Karpas-422 (cell line): ENCODE results near the gene RHBG. TPM values are rescaled to one million over a fixed set of nuclear protein-coding genes. Genes with fewer than 3 reads are reported as not detected.
"Not testable (repeated sequence)": the region's sequence is repeated elsewhere in the genome, so short reads cannot be mapped to it uniquely, and the experiment has no call there.

Experiments used
- DNase-seq: peaks from one replicate; pipeline ENCODE4 v3.0.0-alpha.2; 2015
- H2AFZ ChIP-seq: fragments of 200-600 bp; sonication (generic); 2 replicates; pipeline ENCODE4 v1.6.1; 2014; ENCODE audit warnings: antibody characterized with exemption, low read length, mixed read lengths
- H3K27ac ChIP-seq: fragments of 200-600 bp; sonication (generic); 2 replicates; pipeline ENCODE4 v1.5.1; 2014; ENCODE audit warnings: mild to moderate bottlenecking, low read length, moderate library complexity
- H3K27me3 ChIP-seq: fragments of 200-600 bp; sonication (generic); 2 replicates; pipeline ENCODE4 v1.6.1; 2014; ENCODE audit warnings: low read length, mixed read lengths
- H3K36me3 ChIP-seq: fragments of 200-600 bp; sonication (generic); 2 replicates; pipeline ENCODE4 v1.6.1; 2014; ENCODE audit warnings: low read length, mixed read lengths; ENCODE audit not compliant: insufficient read depth
- H3K4me1 ChIP-seq: fragments of 200-600 bp; sonication (generic); 2 replicates; pipeline ENCODE4 v1.6.1; 2014; ENCODE audit warnings: mild to moderate bottlenecking, low read length, mixed read lengths
- H3K4me2 ChIP-seq: fragments of 200-600 bp; sonication (generic); 2 replicates; pipeline ENCODE4 v1.6.1; 2014; ENCODE audit warnings: low read length, low read depth, mild to moderate bottlenecking; ENCODE audit not compliant: poor library complexity, severe bottlenecking
- H3K4me3 ChIP-seq: fragments of 200-600 bp; sonication (generic); 2 replicates; pipeline ENCODE4 v1.5.1; 2014; ENCODE audit warnings: mild to moderate bottlenecking, antibody characterized with exemption, low read length, mixed read lengths
- H3K79me2 ChIP-seq: fragments of 200-600 bp; sonication (generic); 2 replicates; pipeline ENCODE4 v1.6.1; 2014; ENCODE audit warnings: mild to moderate bottlenecking, low read length, mixed read lengths
- H3K9ac ChIP-seq: fragments of 200-600 bp; sonication (generic); 2 replicates; pipeline ENCODE4 v1.6.0; 2014; ENCODE audit warnings: low read length
- H3K9me2 ChIP-seq: fragments of 200-600 bp; sonication (generic), shearing (Covaris generic); replicated peaks from 2 replicates; pipeline ENCODE4 v1.6.0; 2014; ENCODE audit warnings: mild to moderate bottlenecking, low read length, moderate library complexity; ENCODE audit not compliant: insufficient read depth
- H3K9me3 ChIP-seq: fragments of 300-700, 200-600 bp; sonication (generic); 2 replicates; pipeline ENCODE4 v1.6.1; 2014; ENCODE audit warnings: low read length, mixed read lengths
- H4K20me1 ChIP-seq: fragments of 200-600 bp; sonication (generic); 2 replicates; pipeline ENCODE4 v1.6.1; 2014; ENCODE audit warnings: mild to moderate bottlenecking, antibody characterized with exemption, low read length, low read depth; ENCODE audit not compliant: insufficient read depth
- total RNA-seq: library from RNA; depleted of rRNA; stranded (reverse); fragments of >200 nt; shearing (Covaris generic); gene quantifications from 2 replicates; pipeline ENCODE4 v1.2.3, GENCODE V29; 2014; ENCODE audit warnings: low replicate concordance

The RHBG gene
- total RNA-seq, 1 experiment from 2014 or later, result not detected

DNA sequence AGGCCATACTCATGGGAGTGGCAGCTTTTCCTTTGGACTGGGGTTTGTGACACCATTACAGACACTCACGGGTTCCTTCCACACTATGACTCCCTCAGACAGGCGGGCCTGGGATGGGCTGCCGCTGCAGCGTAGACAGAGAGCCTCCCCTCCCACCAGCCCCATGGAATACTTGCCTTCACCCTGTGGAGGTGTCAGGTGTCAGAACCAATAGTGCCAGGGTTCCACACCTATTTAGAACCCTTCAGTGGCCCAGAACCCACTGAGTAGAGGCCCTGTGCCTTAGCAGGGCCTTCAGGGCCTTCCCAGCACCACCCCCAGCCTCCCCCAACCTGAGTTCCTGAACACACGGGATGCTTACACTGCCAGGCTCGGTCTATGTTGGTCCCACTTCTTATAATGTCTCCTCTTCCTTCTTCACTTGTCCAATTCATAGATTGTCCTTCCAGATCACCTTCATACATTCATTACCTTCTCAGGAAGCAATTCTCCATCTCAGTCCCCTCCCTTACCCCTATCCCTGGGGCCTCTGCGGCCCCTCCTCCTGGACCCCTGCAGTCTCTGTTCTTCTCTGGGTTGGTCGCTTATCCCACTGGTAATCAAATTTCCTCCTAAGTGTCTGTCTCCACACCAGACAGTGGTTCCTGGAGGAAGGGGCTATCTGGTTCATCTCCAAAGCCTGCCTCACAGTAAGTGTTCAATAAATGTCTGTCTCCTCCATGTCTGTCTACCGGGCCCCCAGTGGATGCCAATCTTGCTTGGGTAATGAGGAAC lies 1.4 kb upstream of the RHBG start:
- no peaks in the 10 kb centered on the region for H3K27me3 ChIP-seq
- H3K9me3 ChIP-seq, result no peaks in the 10 kb centered on the region
- no peaks in the 10 kb centered on the region for H3K4me1 ChIP-seq
- no peak overlapping the region for H3K4me2 ChIP-seq
- H3K27ac ChIP-seq, result no peak overlapping the region
- DNase-seq, result no peak
- H4K20me1 ChIP-seq, result no peaks in the 10 kb centered on the region
- H3K36me3 ChIP-seq, result no peaks in the 10 kb centered on the region
- H2AFZ ChIP-seq, result no peak overlapping the region
- no peaks in the 10 kb centered on the region for H3K9me2 ChIP-seq
- H3K4me3 ChIP-seq, result no peak overlapping the region
- no peaks in the 10 kb centered on the region for H3K79me2 ChIP-seq
- no peak overlapping the region for H3K9ac ChIP-seq

DNA sequence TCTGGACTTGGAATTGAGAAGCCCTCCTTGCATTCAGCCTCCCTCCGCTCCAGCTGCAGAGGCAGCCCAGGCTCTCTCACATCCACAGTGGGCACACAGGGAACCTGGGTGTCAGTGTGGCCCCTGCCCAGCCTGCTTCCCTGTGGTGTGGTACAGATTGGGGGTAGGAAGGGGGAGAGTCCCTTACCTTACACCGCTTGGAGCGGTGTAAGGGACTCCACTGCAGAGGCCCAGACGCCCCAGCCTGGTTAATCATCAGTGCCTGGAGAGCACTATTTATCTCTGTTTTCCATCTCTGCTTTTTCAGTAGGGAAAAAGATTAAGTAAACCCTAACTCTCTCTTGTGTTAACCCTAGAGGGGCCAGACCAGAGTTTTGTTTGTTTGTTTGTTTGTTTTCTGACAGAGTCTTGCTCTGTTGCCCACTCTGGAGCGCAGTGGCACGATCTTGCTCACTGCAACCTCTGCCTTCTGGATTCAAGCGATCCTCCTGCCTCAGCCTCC lies 803 bp upstream of the RHBG start:
- Histone ChIP-seq H2AFZ (no peak overlapping the region), H3K9ac (no peak overlapping the region), H3K36me3 (no peaks in the 10 kb centered on the region), H3K27ac (no peak overlapping the region), H3K27me3 (no peaks in the 10 kb centered on the region), H3K9me3 (no peaks in the 10 kb centered on the region), H4K20me1 (no peaks in the 10 kb centered on the region), H3K79me2 (no peaks in the 10 kb centered on the region), H3K4me1 (no peaks in the 10 kb centered on the region), H3K4me2 (no peak overlapping the region), H3K4me3 (no peak overlapping the region), H3K9me2 (no peaks in the 10 kb centered on the region)
- no peak for DNase-seq

DNA sequence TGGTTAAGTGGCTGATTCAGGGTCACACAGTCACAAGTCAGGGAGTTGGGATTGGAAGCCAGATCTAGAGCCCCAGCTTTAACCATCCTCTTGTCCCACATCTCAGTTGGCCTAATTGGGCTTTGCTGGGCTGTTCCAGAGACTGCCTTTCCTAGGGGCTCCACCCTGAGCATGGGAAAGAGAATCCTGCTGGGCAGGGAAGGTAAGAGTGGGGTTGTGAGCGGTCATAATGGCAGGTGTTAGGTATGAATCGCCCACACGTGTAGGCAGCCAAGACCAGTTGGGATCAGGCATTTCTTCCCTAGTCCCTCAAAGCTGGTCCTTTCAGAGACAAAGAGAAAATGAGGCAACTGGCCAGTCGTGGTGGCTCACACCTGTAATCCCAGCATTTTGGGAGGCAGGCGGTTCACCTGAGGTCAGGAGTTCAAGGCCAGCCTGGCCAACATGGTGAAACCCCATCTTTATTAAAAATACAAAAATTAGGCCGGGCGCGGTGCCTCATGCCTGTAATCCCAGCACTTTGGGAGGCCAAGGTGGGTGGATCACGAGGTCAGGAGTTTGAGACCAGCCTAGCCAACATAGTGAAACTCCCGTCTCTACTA lies 775 bp downstream of the RHBG start:
- not testable (repeated sequence) for H3K4me2 ChIP-seq, DNase-seq, H3K9ac ChIP-seq, H3K9me3 ChIP-seq, H3K4me3 ChIP-seq, H3K27me3 ChIP-seq, H3K27ac ChIP-seq, H3K79me2 ChIP-seq, H3K36me3 ChIP-seq, H3K4me1 ChIP-seq, H3K9me2 ChIP-seq, H2AFZ ChIP-seq, H4K20me1 ChIP-seq

DNA sequence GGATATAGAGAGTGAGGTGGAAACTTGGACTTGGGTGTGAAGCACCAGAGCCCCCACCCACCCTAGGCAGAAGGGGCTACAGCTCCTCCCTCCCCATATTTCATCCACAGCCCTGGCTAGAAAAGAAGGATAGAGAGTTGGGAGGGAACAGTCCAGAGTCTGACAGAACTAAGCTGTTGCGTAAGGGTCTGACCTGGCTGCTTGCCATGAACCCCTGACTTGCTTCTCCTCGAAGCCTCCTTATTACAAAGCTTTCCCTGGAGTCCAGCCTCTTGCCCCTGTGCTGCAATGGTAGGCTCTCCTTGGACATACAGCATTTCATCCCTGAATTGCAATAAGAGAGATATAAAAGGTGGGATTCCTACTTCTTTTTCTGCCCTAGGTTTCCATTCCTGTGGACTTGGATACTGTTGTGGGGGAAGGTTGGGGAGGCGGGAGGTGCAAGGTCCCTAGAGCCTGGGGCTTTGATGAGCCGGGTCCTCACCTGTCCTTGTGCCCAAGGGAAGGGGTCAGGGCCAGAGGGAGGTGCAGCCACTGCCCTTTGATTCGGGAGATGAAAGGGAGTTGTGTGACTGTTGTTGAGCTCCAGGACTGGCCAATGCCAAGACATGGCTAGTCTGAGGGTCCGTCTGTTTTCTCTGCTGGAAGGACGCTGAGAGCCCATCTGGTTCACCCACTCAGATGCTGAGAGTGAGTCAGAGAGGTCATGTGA lies 2.7 kb downstream of the RHBG start:
- no peak for DNase-seq
- no peak overlapping the region for H3K9ac ChIP-seq
- H3K4me2 ChIP-seq, result no peak overlapping the region
- H3K4me3 ChIP-seq, result no peak overlapping the region
- H3K4me1 ChIP-seq, result no peaks in the 10 kb centered on the region
- no peaks in the 10 kb centered on the region for H3K9me2 ChIP-seq
- no peaks in the 10 kb centered on the region for H3K79me2 ChIP-seq
- no peaks in the 10 kb centered on the region for H3K36me3 ChIP-seq
- H4K20me1 ChIP-seq, result no peaks in the 10 kb centered on the region
- no peaks in the 10 kb centered on the region for H3K9me3 ChIP-seq
- no peaks in the 10 kb centered on the region for H3K27me3 ChIP-seq
- H3K27ac ChIP-seq, result no peak overlapping the region
- H2AFZ ChIP-seq, result no peak overlapping the region

DNA sequence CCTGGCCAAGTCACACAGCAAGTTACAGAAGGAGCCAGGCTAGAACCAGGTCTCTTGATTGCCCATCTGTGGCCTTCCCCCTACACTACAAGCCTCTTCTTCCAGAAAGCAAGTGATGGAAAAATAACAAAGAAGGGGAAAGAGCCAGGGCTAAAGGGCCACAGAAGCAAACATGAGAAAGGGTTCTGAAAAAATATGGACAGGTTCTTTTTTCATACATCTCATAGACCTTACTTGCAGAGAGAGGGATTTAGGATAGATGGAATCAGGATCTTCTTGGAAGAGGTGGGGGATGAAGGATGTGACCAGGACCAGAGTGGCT lies 3.2 kb downstream of the RHBG start:
- Histone ChIP-seq H3K79me2 (no peaks in the 10 kb centered on the region), H3K4me1 (no peaks in the 10 kb centered on the region), H3K27ac (no peak overlapping the region), H3K9me2 (no peaks in the 10 kb centered on the region), H3K36me3 (no peaks in the 10 kb centered on the region), H3K4me2 (no peak overlapping the region), H3K9me3 (no peaks in the 10 kb centered on the region), H3K9ac (no peak overlapping the region), H4K20me1 (no peaks in the 10 kb centered on the region), H2AFZ (no peak overlapping the region), H3K27me3 (no peaks in the 10 kb centered on the region), H3K4me3 (no peak overlapping the region)
- no peak for DNase-seq

DNA sequence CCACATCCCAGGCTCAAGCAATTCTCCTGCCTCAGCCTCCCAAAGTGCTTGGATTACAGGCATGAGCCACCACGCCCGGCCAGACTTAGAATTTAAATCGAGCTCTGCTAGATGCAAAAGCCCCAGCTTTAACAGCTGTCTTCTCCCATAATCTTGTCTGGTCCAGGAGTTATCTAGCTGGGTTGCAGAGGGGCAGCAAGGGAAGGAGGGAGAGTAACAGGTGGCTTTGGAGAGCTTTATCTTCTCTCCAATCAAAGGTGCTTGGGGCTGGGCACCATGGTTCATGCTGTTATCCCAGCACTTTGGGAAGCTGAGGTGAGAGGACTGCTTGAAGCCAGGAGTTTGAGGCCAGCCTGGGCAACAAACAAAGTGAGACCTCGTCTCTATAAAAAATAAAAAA lies 3.9 kb downstream of the RHBG start:
- Histone ChIP-seq H2AFZ (no peak overlapping the region), H3K27ac (no peak overlapping the region), H3K79me2 (no peaks in the 10 kb centered on the region), H3K4me1 (no peaks in the 10 kb centered on the region), H4K20me1 (no peaks in the 10 kb centered on the region), H3K9me3 (no peaks in the 10 kb centered on the region), H3K9me2 (no peaks in the 10 kb centered on the region), H3K4me2 (no peak overlapping the region), H3K27me3 (no peaks in the 10 kb centered on the region), H3K4me3 (no peak overlapping the region), H3K36me3 (no peaks in the 10 kb centered on the region), H3K9ac (no peak overlapping the region)
- no peak for DNase-seq

DNA sequence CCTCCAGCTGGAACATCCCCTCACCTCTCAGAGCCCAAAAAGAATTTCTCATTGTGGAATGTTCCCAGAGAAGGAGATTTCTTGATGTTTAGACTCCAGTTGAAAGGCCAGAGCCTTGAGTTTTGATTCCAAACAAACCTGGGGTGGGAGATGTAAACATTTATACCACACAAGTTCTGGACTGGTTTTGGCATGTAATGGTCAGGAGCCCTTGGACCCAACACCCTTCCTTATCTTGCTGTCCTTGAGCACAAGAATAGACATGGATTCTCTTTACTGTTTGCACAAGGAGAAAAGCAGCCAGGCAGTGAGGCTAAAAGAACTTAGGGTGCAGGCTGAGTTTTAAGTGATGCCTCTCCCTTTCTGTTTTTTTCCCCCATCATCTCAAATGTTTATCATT lies 4.5 kb downstream of the RHBG start:
- Histone ChIP-seq H3K36me3 (no peaks in the 10 kb centered on the region), H3K4me2 (no peak overlapping the region), H3K9me2 (no peaks in the 10 kb centered on the region), H3K9me3 (no peaks in the 10 kb centered on the region), H3K4me3 (no peak overlapping the region), H2AFZ (no peak overlapping the region), H3K79me2 (no peaks in the 10 kb centered on the region), H4K20me1 (no peaks in the 10 kb centered on the region), H3K27ac (no peak overlapping the region), H3K4me1 (no peaks in the 10 kb centered on the region), H3K9ac (no peak overlapping the region), H3K27me3 (no peaks in the 10 kb centered on the region)
- no peak for DNase-seq

DNA sequence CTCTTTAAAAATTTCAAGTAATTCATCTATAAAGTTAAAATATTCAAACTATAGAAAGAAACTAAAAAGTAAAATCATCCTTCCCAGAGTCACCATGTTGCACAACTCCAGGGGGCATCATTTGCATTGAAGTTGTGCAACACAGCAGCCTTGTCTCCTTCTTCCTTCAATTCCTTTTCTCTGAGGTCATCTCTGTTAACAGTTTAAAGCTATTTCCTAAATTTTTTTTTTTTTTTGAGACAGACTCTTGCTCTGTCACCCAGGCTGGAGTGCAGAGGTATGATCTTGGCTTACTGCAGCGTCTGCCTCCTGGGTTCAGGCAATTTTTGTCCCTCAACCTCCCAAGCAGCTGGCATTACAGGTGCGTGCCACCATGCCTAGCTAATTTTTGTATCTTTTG lies 7.1 kb downstream of the RHBG start:
- H3K4me2 ChIP-seq, result no peak overlapping the region
- H3K4me1 ChIP-seq, result no peaks in the 10 kb centered on the region
- H3K36me3 ChIP-seq, result no peaks in the 10 kb centered on the region
- no peak overlapping the region for H3K27ac ChIP-seq
- H3K27me3 ChIP-seq, result no peaks in the 10 kb centered on the region
- no peak overlapping the region for H3K4me3 ChIP-seq
- no peaks in the 10 kb centered on the region for H3K9me2 ChIP-seq
- H3K9ac ChIP-seq, result no peak overlapping the region
- no peaks in the 10 kb centered on the region for H3K79me2 ChIP-seq
- no peak overlapping the region for H2AFZ ChIP-seq
- no peaks in the 10 kb centered on the region for H4K20me1 ChIP-seq
- DNase-seq, result no peak
- H3K9me3 ChIP-seq, result no peaks in the 10 kb centered on the region
